GM23338 (cell line): ENCODE measurements around the gene USP38.

Experiments
- CREB1 ChIP-seq: fragments of 250-450 bp; sonication (Bioruptor Pico); IDR thresholded peaks from 2 replicates; pipeline ENCODE4 v1.5.0; 2020; ENCODE audit warnings: low read depth, mild to moderate bottlenecking, moderate library complexity
- CTCF ChIP-seq, 2 experiments: fragments of 200-600 bp in 1 of 2; sonication (generic) in 1 of 2; conservative IDR thresholded peaks; 2 replicates each; pipeline versions ENCODE4 v1.5.1 to v1.6.1; 2016 to 2017; ENCODE audit warnings: antibody characterized with exemption in 2 of 2, low read depth in 2 of 2, mild to moderate bottlenecking in 2 of 2, moderate library complexity in 1 of 2
- EZH2 ChIP-seq: fragments of 200-600 bp; sonication (generic); IDR thresholded peaks from one replicate; pipeline ENCODE4 v1.8.0; 2017; ENCODE audit warnings: antibody characterized with exemption, mild to moderate bottlenecking, low read depth; ENCODE audit not compliant: unreplicated experiment
- EZH2phosphoT487 ChIP-seq: fragments of 200-600 bp; sonication (generic); IDR thresholded peaks from one replicate; pipeline ENCODE4 v1.8.1; 2018; ENCODE audit warnings: antibody characterized with exemption; ENCODE audit not compliant: unreplicated experiment
- JUNB ChIP-seq: IDR thresholded peaks from one replicate; pipeline ENCODE4 v1.6.1; 2016; ENCODE audit warnings: antibody characterized with exemption; ENCODE audit not compliant: unreplicated experiment
- NANOG ChIP-seq: IDR thresholded peaks from 2 replicates; pipeline ENCODE4 v1.6.1; 2016; ENCODE audit warnings: antibody characterized with exemption, borderline replicate concordance
- POLR2AphosphoS5 ChIP-seq: IDR thresholded peaks from 2 replicates; pipeline ENCODE4 v1.6.1; 2016; ENCODE audit warnings: antibody characterized with exemption, low read depth
- REST ChIP-seq: IDR thresholded peaks from one replicate; pipeline ENCODE4 v1.6.1; 2018; ENCODE audit warnings: antibody characterized with exemption; ENCODE audit not compliant: unreplicated experiment
- ZNF462 ChIP-seq: fragments of 250-450 bp; sonication (Bioruptor Pico); IDR thresholded peaks from 2 replicates; pipeline ENCODE4 v1.5.0; 2020; ENCODE audit warnings: mild to moderate bottlenecking, moderate library complexity

- TF ChIP-seq EZH2 (no peak), REST (no peak), CTCF (conservative IDR thresholded peaks at IDR 0.05; ENCODE audit: low read depth in 2 of 2) (no peak), POLR2AphosphoS5 (no peak), EZH2phosphoT487 (no peak), CREB1 (CRISPR knock-in tag) (no peak), JUNB (no peak), ZNF462 (CRISPR knock-in tag) (no peak), NANOG (no peak)
Observed at GRCh38 chr4:143246977-143247376, 62.3 kb downstream of the USP38 start.
